Activated CD8-positive, alpha-beta memory T cell treated with anti-CD3 and anti-CD28 coated beads for 24 hours (primary cell): Measurements from ENCODE around the gene DOC2A.
"Not testable (repeated sequence)": the region's sequence is repeated elsewhere in the genome, so short reads cannot be mapped to it uniquely, and the experiment has no call there.

ENCODE experiments used
- DNase-seq: peaks from one replicate; pipeline ENCODE4 v3.0.0-alpha.2; 2020

The DOC2A gene

GRCh38 chr16:30026449-30026848, 15.6 kb upstream of the DOC2A start:
- no peak for DNase-seq

GRCh38 chr16:30025574-30025973, 14.7 kb upstream of the DOC2A start:
- DNase-seq = no peak

GRCh38 chr16:30025156-30025555, 14.3 kb upstream of the DOC2A start:
- no peak for DNase-seq

- no peak for DNase-seq
Observed at GRCh38 chr16:30024451-30024850, 13.6 kb upstream of the DOC2A start.

GRCh38 chr16:30023586-30023985, 12.8 kb upstream of the DOC2A start:
- no peak for DNase-seq

- no peak for DNase-seq
Observed at GRCh38 chr16:30022887-30023286, 12.1 kb upstream of the DOC2A start, which contains the start of gene C16orf92. Gene C16orf92 (plus strand): TSS chr16:30023198. CDS start chr16:30023341, 143 bp downstream.

GRCh38 chr16:30018731-30019158, 7.9 kb upstream of the DOC2A start:
- DNase-seq = no peak

GRCh38 chr16:30017937-30018336, 7.1 kb upstream of the DOC2A start:
- DNase-seq = not testable (repeated sequence)

GRCh38 chr16:30017277-30017656, 6.4 kb upstream of the DOC2A start:
- no peak for DNase-seq

- no peak for DNase-seq
Observed at GRCh38 chr16:30016555-30017276, 5.9 kb upstream of the DOC2A start.

GRCh38 chr16:30015450-30015849, 4.6 kb upstream of the DOC2A start:
- not testable (repeated sequence) for DNase-seq

GRCh38 chr16:30012598-30012997, 1.8 kb upstream of the DOC2A start:
- not testable (repeated sequence) for DNase-seq

GRCh38 chr16:30011714-30012504, 1.1 kb upstream of the DOC2A start:
- no peak for DNase-seq

- DNase-seq = no peak
Observed at GRCh38 chr16:30009990-30010843, 610 bp downstream of the DOC2A start.

GRCh38 chr16:30009085-30009862, 1.6 kb downstream of the DOC2A start:
- no peak for DNase-seq

- DNase-seq = no peak
Observed at GRCh38 chr16:30007378-30007895, 3.4 kb downstream of the DOC2A start.

- DNase-seq = no peak
Observed at GRCh38 chr16:30006659-30007377, 4.0 kb downstream of the DOC2A start.

GRCh38 chr16:30006095-30006473, 4.7 kb downstream of the DOC2A start:
- DNase-seq = no peak

GRCh38 chr16:30005341-30006094, 5.3 kb downstream of the DOC2A start:
- DNase-seq = no peak

- DNase-seq = no peak
Observed at GRCh38 chr16:30004811-30005242, 6.0 kb downstream of the DOC2A start.

GRCh38 chr16:30004424-30004776, 6.4 kb downstream of the DOC2A start:
- no peak for DNase-seq
